ENCODE results near the gene SLC24A1.

- no peak for TF ChIP-seq POLR2A (IDR thresholded peaks at IDR 0.05)
- TF ChIP-seq, protein P1, sequence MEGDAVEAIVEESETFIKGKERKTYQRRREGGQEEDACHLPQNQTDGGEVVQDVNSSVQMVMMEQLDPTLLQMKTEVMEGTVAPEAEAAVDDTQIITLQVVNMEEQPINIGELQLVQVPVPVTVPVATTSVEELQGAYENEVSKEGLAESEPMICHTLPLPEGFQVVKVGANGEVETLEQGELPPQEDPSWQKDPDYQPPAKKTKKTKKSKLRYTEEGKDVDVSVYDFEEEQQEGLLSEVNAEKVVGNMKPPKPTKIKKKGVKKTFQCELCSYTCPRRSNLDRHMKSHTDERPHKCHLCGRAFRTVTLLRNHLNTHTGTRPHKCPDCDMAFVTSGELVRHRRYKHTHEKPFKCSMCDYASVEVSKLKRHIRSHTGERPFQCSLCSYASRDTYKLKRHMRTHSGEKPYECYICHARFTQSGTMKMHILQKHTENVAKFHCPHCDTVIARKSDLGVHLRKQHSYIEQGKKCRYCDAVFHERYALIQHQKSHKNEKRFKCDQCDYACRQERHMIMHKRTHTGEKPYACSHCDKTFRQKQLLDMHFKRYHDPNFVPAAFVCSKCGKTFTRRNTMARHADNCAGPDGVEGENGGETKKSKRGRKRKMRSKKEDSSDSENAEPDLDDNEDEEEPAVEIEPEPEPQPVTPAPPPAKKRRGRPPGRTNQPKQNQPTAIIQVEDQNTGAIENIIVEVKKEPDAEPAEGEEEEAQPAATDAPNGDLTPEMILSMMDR (IDR thresholded peaks at IDR 0.05) = no peak
Measured at GRCh38 chr15:65655457-65655856, 33.7 kb downstream of the SLC24A1 start.
